Measurements from ENCODE around the gene ZBTB48. TPM values are rescaled to one million over a fixed set of nuclear protein-coding genes. Genes with fewer than 3 reads are reported as not detected.
A peak's percentile ranks its signal among the peaks of the same experiment; 100 is the strongest.

ZBTB48 gene
- polyA plus RNA-seq, 4 donors = 19.9 to 164 (median 81.8) TPM

DNA sequence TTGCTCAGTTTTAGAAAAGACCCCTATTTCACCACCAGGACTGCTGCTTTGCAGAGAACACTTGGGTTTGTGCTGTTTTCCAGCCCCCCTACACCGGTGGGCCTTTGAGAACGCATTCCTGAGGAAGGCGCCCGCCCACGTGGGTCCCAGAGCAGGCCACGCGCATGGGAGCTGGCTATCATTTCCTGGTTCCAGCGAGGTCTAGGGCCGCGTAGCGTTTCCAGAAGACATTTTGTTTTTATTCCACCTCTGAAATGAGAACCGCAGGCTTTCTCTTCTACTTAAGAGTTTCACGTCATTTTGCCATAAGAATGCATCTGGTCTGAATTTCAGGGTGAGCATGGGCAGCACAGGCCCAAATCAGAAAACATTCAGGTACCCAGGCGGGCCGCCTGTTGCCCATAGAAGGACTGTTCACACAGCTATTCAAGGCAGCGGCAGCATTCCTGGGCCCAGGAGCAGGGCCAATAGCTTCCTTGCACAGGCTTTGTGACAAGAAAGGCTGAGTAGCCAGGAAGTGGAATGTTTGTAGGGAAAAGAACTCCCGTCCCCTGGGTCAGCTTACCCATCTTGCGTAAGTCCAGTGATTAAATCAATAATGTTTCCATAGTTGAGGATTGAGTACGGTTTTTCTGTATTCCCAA is 24.2 kb downstream of the ZBTB48 start:
- Histone ChIP-seq H3K4me1 (ENCODE audit: control insufficient read depth in 3 of 3, insufficient read depth in 2 of 3, low read depth in 1 of 3, low read length in 2 of 3) (peaks cover 0 to 22% (median 3%) of the 10 kb centered on the region in 3 donors), H3K27me3 (ENCODE audit: control insufficient read depth in 3 of 3, insufficient read depth in 3 of 3, low read length in 3 of 3) (no peaks in the 10 kb centered on the region), H3K9me3 (ENCODE audit: control insufficient read depth in 2 of 2, insufficient read depth in 1 of 2, low read depth in 1 of 2, low read length in 1 of 2) (no peaks in the 10 kb centered on the region), H3K27ac (ENCODE audit: low read depth in 1 of 3, low read length in 2 of 3) (peak overlapping the region; percentile 95 to 100 (median 99)), H3K36me3 (ENCODE audit: control insufficient read depth in 3 of 3, insufficient read depth in 2 of 3, low read depth in 1 of 3, low read length in 3 of 3) (peaks cover 0 to 9% (median 0%) of the 10 kb centered on the region in 3 donors), H3K4me3 (ENCODE audit: low read depth in 1 of 3, low read length in 3 of 3) (peak overlapping the region in 2 of 3 donors; percentile 41 to 89)
- DNase-seq (no peak), FAIRE-seq (no peak)
- 38 to 65% (median 63%) methylated on average over 19 of the region's 19 CpGs for WGBS, 3 donors

- peak in 1 of 2 donors; percentile 62 for DNase-seq
- Histone ChIP-seq H3K4me1 (ENCODE audit: control insufficient read depth in 3 of 3, insufficient read depth in 2 of 3, low read depth in 1 of 3, low read length in 2 of 3) (no peaks in the 10 kb centered on the region), H3K36me3 (ENCODE audit: control insufficient read depth in 3 of 3, insufficient read depth in 2 of 3, low read depth in 1 of 3, low read length in 3 of 3) (peaks cover 0 to 10% (median 0%) of the 10 kb centered on the region in 3 donors), H3K4me3 (ENCODE audit: low read depth in 1 of 3, low read length in 3 of 3) (peak overlapping the region; percentile 85 to 99 (median 87)), H3K27me3 (ENCODE audit: control insufficient read depth in 3 of 3, insufficient read depth in 3 of 3, low read length in 3 of 3) (no peaks in the 10 kb centered on the region), H3K27ac (ENCODE audit: low read depth in 1 of 3, low read length in 2 of 3) (peak overlapping the region; percentile 88 to 91 (median 90)), H3K9me3 (ENCODE audit: control insufficient read depth in 2 of 2, insufficient read depth in 1 of 2, low read depth in 1 of 2, low read length in 1 of 2) (no peaks in the 10 kb centered on the region)
- FAIRE-seq = no peak
- 0 to 1% (median 1%) methylated on average over 44 to 67 of the region's 67 CpGs for WGBS, 3 donors
Measured at GRCh38 chr1:6612641-6613360, 33.0 kb downstream of the ZBTB48 start.

DNA sequence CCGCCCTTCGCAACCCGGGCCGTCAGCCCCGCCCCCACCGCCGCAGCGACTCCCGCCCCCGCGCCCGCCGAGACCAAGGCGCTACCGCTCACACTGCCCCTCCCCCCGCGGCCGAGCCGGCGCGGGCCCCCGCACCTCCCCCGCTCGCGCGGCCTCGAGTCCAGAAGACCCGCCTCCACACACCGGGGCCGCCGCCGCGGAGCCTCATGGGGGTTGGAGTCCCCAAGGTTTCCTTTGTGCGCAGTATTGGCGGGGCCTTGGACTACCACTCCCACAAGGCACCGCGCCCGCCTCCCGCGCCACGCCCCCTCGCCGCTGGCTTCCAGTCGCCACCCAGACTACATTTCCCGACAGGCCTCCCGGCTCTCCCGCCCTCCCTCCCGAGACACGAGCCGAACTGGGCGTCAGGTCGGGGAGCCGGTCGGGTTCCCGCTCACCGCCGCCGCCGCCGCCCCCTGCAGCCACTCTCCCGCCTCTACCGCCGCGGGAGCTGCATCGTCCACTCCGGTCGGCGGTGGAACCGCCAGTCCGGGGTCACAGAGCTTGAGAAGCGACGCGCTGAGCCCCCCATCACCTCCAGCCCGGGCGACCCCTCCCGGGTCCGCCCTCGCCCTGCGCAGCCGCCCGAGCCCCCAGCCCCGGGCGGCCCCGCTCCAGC is 33.7 kb downstream of the ZBTB48 start, which contains the start of gene PHF13:
PHF13 (plus strand) TSS at position 371 of the 658 bp plus-strand sequence. CDS start 336 bp downstream, outside the sequence.
- 0 to 1% (median 1%) methylated on average over 24 to 84 of the region's 84 CpGs for WGBS, 3 donors
- H3K4me3 ChIP-seq (ENCODE audit: low read depth in 1 of 3, low read length in 3 of 3) = peak within 1 kb of the TSS; percentile 87 to 99 (median 99)
- H3K4me1 ChIP-seq (ENCODE audit: control insufficient read depth in 3 of 3, insufficient read depth in 2 of 3, low read depth in 1 of 3, low read length in 2 of 3) = no peaks in the 10 kb centered on the region
- peak within 1 kb of the TSS; percentile 88 to 91 (median 90) for H3K27ac ChIP-seq (ENCODE audit: low read depth in 1 of 3, low read length in 2 of 3)
- DNase-seq = peak; percentile 99
- no peaks in the 10 kb centered on the region for H3K9me3 ChIP-seq (ENCODE audit: control insufficient read depth in 2 of 2, insufficient read depth in 1 of 2, low read depth in 1 of 2, low read length in 1 of 2)
- no peak for FAIRE-seq
- H3K27me3 ChIP-seq (ENCODE audit: control insufficient read depth in 3 of 3, insufficient read depth in 3 of 3, low read length in 3 of 3) = no peaks in the 10 kb centered on the region
- peaks cover 0 to 17% (median 0%) of the 10 kb centered on the region in 3 donors for H3K36me3 ChIP-seq (ENCODE audit: control insufficient read depth in 3 of 3, insufficient read depth in 2 of 3, low read depth in 1 of 3, low read length in 3 of 3)

GRCh38 chr1:6614019-6614928 is 34.5 kb downstream of the ZBTB48 start:
- WGBS, 3 donors = 0 to 2% (median 1%) methylated on average over 43 to 114 of the region's 117 CpGs
- no peak for FAIRE-seq

DNA sequence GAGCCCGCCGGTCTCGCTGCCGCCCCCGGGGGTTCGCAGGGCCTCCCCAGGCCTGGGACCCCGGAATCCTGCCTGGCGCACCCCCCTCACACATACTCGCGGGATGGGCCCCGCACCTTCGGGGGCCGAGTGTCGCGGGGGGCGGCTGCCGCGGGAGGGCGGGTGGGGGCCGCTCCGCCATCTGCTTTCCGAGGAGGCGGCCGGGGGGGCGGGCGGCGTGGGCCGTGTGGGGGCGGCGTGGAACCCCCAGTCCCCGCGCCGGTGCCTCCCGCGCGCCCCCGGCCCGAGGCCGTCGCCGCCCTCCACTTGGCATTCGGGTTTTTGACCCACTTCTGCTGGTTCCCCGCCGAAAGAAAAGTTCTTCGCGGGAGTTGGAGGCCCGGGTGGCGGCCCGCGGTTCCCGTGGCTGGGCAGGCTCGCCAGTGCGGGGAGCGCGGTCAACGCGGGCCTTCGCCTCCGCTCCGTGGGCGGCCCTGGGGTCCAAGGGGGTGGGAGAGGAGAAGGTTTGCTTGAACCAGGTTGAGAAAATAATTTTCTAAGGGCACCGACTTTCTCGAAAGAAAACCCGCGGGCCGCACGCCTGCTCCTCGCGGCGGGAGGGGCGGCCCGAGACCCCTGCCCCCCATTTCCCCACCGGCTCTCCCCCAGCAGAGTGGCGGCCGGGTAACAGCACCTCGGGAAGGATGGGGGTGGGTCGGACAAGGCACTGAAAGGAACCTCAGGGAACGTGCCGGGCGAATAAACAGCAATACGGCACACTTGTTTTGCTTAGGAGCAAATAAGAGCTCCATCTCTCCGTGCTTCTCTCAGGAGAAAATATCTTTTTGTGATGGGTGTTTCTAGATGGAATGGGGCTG is 35.4 kb downstream of the ZBTB48 start:
- DNase-seq (peak in 1 of 2 donors; percentile 39), FAIRE-seq (no peak)
- WGBS, 3 donors = 2 to 3% (median 2%) methylated on average over 58 to 82 of the region's 82 CpGs
- Histone ChIP-seq H3K9me3 (ENCODE audit: control insufficient read depth in 2 of 2, insufficient read depth in 1 of 2, low read depth in 1 of 2, low read length in 1 of 2) (no peaks in the 10 kb centered on the region), H3K36me3 (ENCODE audit: control insufficient read depth in 3 of 3, insufficient read depth in 2 of 3, low read depth in 1 of 3, low read length in 3 of 3) (peaks cover 5 to 30% (median 6%) of the 10 kb centered on the region in 3 donors), H3K4me1 (ENCODE audit: control insufficient read depth in 3 of 3, insufficient read depth in 2 of 3, low read depth in 1 of 3, low read length in 2 of 3) (no peaks in the 10 kb centered on the region), H3K4me3 (ENCODE audit: low read depth in 1 of 3, low read length in 3 of 3) (peak overlapping the region; percentile 56 to 99 (median 99)), H3K27ac (ENCODE audit: low read depth in 1 of 3, low read length in 2 of 3) (no peak overlapping the region), H3K27me3 (ENCODE audit: control insufficient read depth in 3 of 3, insufficient read depth in 3 of 3, low read length in 3 of 3) (no peaks in the 10 kb centered on the region)

More at GRCh38 chr1:6614019-6614928, 34.5 kb downstream of the ZBTB48 start:
- peaks cover 0 to 21% (median 0%) of the 10 kb centered on the region in 3 donors for H3K36me3 ChIP-seq (ENCODE audit: control insufficient read depth in 3 of 3, insufficient read depth in 2 of 3, low read depth in 1 of 3, low read length in 3 of 3)
- H3K4me3 ChIP-seq (ENCODE audit: low read depth in 1 of 3, low read length in 3 of 3) = peak overlapping the region; percentile 56 to 99 (median 99)
- H3K27me3 ChIP-seq (ENCODE audit: control insufficient read depth in 3 of 3, insufficient read depth in 3 of 3, low read length in 3 of 3) = no peaks in the 10 kb centered on the region
- H3K9me3 ChIP-seq (ENCODE audit: control insufficient read depth in 2 of 2, insufficient read depth in 1 of 2, low read depth in 1 of 2, low read length in 1 of 2) = no peaks in the 10 kb centered on the region
- H3K27ac ChIP-seq (ENCODE audit: low read depth in 1 of 3, low read length in 2 of 3) = peak overlapping the region; percentile 65 to 87 (median 78)
- no peaks in the 10 kb centered on the region for H3K4me1 ChIP-seq (ENCODE audit: control insufficient read depth in 3 of 3, insufficient read depth in 2 of 3, low read depth in 1 of 3, low read length in 2 of 3)
- peak; percentile 26 to 67 for DNase-seq

GRCh38 chr1:6619045-6619444 is 39.3 kb downstream of the ZBTB48 start:
- H3K27ac ChIP-seq (ENCODE audit: low read depth in 1 of 3, low read length in 2 of 3) = no peak overlapping the region
- H3K36me3 ChIP-seq (ENCODE audit: control insufficient read depth in 3 of 3, insufficient read depth in 2 of 3, low read depth in 1 of 3, low read length in 3 of 3) = peaks cover 11 to 64% (median 12%) of the 10 kb centered on the region in 3 donors
- DNase-seq (no peak), FAIRE-seq (no peak)
- WGBS, 3 donors = 92 to 98% (median 93%) methylated on average over 4 of the region's 4 CpGs
- H3K4me1 ChIP-seq (ENCODE audit: control insufficient read depth in 3 of 3, insufficient read depth in 2 of 3, low read depth in 1 of 3, low read length in 2 of 3) = no peaks in the 10 kb centered on the region
- no peak overlapping the region for H3K4me3 ChIP-seq (ENCODE audit: low read depth in 1 of 3, low read length in 3 of 3)
- H3K27me3 ChIP-seq (ENCODE audit: control insufficient read depth in 3 of 3, insufficient read depth in 3 of 3, low read length in 3 of 3) = no peaks in the 10 kb centered on the region
- no peaks in the 10 kb centered on the region for H3K9me3 ChIP-seq (ENCODE audit: control insufficient read depth in 2 of 2, insufficient read depth in 1 of 2, low read depth in 1 of 2, low read length in 1 of 2)
